ENCODE measurements around the gene PTF1A.

- no peak for TF ChIP-seq CTCF (IDR thresholded peaks at IDR 0.05 in 8 of 11, conservative IDR thresholded peaks at IDR 0.05 in 3 of 11)
- no peak for TF ChIP-seq POLR2A (IDR thresholded peaks at IDR 0.05)
- TF ChIP-seq POLR2AphosphoS5 (IDR thresholded peaks at IDR 0.05), result no peak
These were observed 42.0 kb upstream of the PTF1A start for GRCh38 chr10:23150091-23150490.

Data from spleen (tissue), 7 donors.